Activated CD4-positive, alpha-beta T cell treated with anti-CD3 and anti-CD28 coated beads, Interleukin-2, Interleukin-4, amounts not matched to agents 100 ng/mL and 50 ng/mL, durations not matched to agents 16 hours and 8 hours (primary cell): ENCODE measurements around the gene TMEM170A.
"Not testable (repeated sequence)": the region's sequence is repeated elsewhere in the genome, so short reads cannot be mapped to it uniquely, and the experiment has no call there.

Experiments
- DNase-seq: peaks from one replicate; pipeline ENCODE4 v3.0.0-alpha.2; 2020; ENCODE audit warnings: low spot score

The TMEM170A gene

DNA sequence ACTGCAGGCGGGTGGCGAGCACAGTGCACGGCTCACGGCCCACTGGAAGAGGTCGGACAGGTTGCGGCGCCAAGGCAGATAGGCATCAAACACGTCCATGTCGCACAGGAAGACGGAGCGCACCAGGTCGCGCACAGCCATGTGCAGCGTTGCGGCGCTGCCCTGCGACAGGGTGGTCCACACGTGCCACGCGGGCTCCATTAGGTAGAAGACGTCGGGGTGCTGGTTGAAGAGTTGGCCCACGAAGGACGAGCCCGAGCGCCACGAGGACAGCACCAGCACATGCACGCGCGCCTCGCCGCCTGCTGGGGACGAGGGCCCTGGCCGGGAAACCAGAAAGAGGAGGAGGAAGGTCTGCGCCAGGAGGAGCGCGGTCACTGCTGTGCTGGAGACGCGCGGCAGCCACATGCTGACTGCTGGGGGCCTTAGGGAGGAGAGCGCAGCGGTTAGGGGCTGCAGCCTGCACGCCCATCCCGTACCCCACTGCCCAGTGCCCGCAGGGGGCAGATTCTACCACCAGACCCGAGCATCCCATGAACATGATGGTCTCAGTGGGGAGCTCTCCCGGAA lies 15.0 kb upstream of the TMEM170A start:
- no peak for DNase-seq

DNA sequence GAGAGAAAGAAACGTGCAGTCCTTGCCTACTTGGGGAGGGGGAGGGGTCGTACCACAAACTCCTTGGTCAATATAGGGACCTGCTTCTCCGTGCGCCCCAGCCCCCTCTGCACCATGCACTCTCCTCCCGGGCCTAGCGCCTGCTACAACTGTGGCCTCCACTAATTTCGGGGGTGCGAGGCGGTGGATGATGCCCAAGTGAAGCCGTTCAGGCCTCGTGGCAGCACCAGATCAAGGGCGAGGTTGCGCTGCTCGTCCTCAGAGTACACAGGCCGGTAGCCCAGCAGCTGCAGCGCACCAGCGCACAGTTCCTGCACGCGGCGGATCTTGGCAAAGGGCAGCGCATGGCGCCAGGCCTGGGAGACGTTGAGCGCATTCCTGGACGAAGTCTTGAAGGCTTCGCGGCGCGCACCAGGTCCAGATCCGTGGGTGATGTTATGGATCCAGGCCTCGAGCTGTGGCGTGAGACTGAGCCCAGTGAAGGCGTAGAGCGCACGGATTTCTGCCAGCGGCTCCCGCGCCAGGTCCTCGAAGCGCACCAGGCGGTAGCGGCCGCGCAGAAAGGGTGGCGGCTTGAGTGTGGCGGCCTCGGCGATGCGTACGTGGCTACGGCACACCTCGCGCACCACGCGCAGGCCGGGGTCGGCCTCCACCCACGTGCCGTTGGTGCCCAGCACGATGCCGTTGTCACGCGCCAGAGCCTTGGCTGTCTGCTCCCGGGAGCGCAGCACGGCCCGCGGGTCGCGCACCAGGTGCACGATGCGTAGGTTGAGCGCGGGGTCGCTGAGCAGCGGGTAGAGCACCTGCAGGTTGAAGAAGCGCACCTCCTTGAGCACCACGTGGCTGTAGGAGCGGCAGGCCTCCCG lies 14.2 kb upstream of the TMEM170A start:
- no peak for DNase-seq

- no peak for DNase-seq
These were observed 13.4 kb upstream of the TMEM170A start for GRCh38 chr16:75477680-75478473.

GRCh38 chr16:75476817-75477216 lies 12.3 kb upstream of the TMEM170A start:
- no peak for DNase-seq

- no peak for DNase-seq
These were observed 10.9 kb upstream of the TMEM170A start for GRCh38 chr16:75475420-75475847.

- DNase-seq, result no peak
These were observed 8.7 kb upstream of the TMEM170A start for GRCh38 chr16:75472908-75473877.

DNA sequence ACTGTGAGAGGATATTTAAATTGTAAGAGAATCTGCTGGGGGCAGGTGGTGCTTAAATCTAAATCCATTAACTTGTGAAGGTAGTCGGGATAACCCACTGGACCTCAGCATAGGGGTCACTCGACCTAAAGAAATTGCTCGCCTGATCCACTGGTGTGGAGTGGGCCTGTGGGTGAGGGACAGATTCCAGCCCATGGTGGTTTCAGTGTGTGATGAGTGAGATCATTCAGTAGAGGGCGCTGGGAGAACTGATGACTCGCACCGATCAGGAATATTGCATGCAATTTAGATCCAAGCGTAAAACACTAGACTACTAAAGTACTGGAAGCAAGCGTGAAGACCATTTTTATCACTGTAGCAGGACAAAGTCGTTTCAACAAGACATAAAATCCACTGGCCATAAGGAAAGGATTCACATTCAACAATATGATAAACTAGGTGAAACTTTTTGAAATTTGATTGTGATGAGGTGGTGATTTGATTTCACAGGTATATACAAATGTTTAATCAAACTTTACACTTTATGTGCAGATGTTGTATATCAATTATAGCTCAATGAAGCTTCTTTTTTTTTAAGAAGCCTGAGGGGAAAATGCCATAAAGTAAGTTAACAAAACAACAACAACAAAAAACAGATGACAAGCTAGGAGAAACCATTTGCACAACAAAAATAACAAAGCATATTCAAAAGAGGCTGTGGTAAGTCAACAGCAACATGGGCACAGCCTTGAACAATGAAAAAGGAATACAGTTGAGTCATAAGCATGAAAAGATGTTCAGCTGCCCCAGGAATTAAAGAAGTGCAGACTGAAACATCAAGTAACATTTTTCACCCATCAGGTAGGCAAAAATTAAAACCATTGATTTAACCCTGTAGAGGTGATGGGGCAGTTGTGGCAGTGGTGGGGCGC lies 7.5 kb upstream of the TMEM170A start:
- peak; percentile 44 for DNase-seq

GRCh38 chr16:75466760-75467159 lies 2.3 kb upstream of the TMEM170A start:
- no peak for DNase-seq

DNA sequence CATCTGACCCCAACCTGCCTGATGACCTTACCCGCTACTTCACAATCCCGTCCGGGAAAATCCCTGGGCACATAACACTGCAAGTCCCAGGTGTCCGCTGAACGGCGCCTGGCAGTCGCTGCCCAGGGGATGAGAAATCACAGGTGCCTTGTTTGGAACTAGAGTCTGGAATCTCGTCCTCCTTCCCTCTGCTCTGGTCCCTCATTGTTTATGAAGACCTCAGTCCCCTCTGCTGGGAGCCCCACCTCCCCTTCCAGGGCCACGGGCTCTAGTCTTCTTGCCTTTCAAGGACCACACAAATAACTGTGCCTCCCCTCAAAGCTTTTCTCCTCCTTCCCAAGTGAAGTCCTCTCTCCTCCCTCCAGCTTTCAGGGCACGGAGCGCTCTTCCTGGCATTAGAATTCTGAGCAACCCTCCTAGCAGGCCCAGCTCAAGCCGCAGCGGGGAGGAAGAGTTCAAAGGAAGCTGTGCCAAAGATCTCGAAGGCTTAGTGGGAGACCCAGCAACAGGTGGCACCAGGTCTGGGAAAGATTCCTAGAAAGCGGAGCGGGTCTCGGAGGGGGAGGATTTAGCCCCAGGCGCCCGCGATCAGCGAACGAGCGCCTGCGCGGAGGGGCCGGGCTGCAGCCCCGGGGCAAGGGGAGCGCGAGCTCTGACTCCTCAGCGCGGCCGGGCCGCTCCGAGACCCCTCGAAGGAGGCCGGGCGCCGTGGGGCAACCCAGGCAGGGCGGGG lies 934 bp downstream of the TMEM170A start:
- DNase-seq, result peak; percentile 8

GRCh38 chr16:75462806-75463205 lies 1.7 kb downstream of the TMEM170A start:
- DNase-seq, result peak; percentile 38

GRCh38 chr16:75461575-75461974 lies 2.9 kb downstream of the TMEM170A start:
- DNase-seq, result no peak

- DNase-seq, result no peak
These were observed 4.0 kb downstream of the TMEM170A start for GRCh38 chr16:75460446-75460845.

DNA sequence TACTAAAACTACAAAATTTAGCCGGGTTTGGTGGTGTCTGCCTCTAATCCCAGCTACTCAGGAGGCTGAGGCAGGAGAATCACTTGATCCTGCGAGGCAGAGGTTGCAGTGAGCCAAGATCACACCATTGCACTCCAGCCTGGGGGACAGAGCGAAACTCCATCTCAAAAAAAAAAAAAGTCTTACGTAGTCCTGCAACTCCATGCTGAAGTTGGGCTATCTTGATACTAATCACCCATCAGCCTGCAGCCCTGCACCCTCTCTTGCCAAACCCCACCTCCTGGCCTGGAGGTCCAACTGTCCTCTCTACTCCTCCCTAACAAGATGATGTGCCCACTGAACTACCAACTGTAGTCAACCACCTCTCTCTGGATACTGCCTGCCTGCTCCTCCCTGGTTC lies 4.8 kb downstream of the TMEM170A start:
- DNase-seq, result no peak

- DNase-seq, result no peak
These were observed 6.0 kb downstream of the TMEM170A start for GRCh38 chr16:75458439-75458838.

GRCh38 chr16:75458029-75458428 lies 6.5 kb downstream of the TMEM170A start:
- DNase-seq, result no peak

GRCh38 chr16:75457485-75458021 lies 6.9 kb downstream of the TMEM170A start:
- DNase-seq, result no peak

GRCh38 chr16:75456971-75457370 lies 7.5 kb downstream of the TMEM170A start:
- DNase-seq, result no peak

DNA sequence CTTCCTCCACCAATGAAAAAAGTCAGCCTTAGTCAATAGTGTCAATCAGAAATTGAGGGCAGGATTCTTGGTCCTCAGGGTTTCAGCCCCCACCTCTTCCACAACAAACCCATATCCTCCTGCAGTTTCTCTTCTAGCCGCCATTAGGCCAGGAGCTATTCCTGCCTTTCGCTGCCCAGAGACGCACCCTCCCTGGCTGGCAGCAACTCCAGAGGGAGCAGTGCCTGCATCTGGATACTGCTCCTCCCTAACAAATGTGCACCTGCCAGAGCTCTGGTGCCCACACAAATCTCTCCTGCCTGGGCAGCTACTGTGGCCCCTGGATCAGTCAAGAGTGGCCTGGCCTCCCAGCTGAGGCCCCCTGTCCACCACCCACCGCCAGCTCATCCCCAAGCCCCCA lies 8.0 kb downstream of the TMEM170A start:
- not testable (repeated sequence) for DNase-seq

- DNase-seq, result no peak
These were observed 8.8 kb downstream of the TMEM170A start for GRCh38 chr16:75455677-75456076.
